GM21576 (cell line): ENCODE measurements around the gene SLX9.

ENCODE experiments used
- ATAC-seq: cut with Tn5 transposase; IDR thresholded peaks from one replicate; pipeline ENCODE4 v1.9.1; 2021; ENCODE audit warnings: mild to moderate bottlenecking, moderate library complexity; ENCODE audit not compliant: unreplicated experiment

The SLX9 gene

DNA sequence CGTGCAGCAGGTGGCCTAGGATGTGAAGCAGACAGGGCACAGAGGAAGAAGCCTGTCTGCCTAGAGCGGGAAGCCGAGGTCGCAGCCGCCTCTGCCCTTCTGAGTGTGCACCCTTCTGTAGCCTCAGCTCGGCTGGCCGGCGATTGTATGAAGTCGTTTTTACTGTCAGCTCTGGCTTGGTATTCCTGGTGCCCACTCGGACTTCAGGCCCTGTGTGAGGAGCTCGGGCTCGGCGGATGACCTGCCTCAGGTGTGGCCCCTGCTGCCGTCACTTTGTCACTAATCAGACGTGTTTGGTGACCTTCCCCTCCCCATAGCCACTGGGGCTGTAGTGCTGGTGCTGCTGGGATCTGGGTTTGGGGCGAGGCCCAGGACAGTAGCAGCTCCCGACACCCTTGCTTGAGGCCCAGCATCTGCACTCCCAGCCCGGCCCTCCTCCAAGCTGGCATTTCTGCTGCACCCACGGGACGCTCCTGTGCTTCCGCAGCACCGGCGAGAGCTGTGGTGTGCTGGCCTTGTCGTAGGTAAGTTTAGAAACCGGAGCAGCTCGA, 18.1 kb downstream of the SLX9 start:
- ATAC-seq: no peak

DNA sequence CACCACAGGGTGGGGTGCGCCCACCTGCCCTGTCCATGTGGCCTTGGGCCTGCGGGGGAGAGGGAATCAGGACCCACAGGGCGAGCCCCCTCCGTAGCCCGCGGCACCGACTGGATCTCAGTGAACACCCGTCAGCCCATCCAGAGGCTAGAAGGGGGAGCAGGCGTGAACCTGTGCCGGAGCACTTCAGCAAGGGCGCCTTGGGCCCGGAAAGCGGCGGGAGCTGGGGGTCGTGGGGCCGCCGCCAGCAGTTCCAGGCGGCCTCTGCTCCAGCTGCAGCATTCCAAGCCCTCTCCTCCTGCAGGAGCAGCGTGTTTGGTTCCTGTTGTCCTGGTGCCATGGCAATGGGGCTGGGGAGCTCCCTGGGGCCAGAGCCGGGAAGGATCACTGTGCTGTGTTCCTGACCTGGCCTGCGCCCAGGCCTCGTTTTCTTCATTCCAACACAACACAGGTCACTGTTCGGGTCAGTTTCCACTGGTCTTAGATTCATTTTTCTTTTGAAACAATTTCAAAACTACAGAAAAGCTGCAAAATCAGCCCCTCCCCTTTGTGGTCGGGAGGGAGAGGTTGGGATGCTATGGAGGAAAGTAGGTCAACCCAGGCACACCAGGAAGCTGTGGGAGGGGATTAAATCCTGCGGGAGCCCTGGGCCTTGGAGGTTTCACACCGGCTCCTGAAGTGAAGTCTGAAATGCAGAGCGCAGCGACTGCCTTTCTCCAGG, 18.8 kb downstream of the SLX9 start:
- ATAC-seq: no peak

DNA sequence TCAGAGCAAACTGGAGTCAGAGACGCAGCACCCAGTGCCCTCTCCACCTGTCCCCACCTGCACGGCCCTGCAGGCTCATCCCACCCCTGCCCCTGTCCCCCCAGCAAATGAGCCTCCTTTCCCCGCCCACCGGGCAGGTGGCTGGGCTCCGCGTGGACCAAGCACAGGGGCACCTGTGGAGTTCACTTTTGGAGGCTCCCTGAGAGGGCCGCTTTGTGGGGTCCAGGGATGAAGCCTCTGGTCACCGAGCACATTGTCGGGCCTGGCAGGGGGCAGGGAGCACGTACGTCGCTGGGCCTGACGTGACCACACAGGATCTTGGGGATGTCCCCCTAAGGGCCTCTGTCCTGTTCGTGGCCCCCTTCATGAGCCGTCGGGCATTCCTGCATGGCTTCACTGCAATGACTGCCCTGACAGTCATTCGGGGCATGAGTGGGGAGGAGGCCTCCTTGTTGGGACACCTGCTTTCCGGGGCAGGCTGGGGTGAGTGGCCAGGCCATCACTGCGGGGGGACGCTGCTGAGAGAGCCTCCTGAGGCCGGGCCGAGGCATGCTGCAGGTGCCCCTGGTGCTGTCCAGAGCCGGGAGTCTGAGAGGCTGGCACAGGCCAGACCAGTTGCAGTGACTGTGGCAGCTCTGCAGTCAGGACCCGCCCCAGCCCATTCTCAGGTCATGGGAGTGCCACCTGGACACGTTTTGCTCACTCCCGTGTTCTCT, 19.7 kb downstream of the SLX9 start:
- no peak for ATAC-seq

DNA sequence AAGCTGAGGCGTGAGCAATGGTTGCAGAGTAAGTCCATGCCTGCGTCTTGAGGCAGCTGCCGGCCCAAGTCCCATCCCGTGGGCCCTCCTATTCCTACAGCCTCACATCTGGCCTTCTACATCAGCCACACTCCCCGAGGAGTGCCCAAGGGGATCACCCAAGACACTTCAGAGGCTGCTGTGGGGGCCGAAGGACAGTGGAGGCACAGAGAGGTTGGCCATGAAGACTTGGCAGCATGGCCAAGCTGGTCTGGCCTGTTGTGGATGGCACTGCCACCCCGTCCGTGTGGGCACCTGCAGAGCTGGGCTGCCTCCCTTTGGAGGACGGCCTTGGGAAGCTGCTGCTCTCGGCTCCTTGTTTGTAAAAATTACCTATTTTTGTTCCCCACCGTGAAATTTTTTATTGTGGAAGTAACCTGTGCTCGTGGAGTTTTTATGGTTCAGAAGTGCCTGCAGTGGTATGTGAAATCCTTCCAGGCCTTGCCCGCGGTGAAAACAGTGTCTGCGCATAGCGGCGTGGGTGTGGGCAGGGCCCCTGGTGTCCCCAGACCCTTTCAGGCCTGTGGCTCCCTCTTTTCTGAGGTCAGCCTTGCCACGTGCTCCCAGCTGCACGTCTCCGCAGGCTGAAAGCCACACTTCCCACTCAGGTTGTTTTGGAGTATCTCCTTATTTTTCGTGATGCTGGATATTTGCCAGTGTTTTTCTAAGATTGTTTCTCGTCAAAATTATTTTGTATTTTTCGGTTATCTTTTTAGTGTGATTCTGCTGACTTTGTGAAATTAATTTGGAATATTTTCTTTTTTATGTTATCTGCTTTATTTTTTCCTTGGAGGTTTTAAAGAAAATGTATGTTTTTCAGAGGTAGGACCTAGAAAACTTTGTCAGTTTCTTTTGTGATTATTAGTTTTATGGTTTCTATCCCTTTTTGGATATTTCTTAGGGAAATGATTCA, 20.6 kb downstream of the SLX9 start:
- ATAC-seq: no peak

DNA sequence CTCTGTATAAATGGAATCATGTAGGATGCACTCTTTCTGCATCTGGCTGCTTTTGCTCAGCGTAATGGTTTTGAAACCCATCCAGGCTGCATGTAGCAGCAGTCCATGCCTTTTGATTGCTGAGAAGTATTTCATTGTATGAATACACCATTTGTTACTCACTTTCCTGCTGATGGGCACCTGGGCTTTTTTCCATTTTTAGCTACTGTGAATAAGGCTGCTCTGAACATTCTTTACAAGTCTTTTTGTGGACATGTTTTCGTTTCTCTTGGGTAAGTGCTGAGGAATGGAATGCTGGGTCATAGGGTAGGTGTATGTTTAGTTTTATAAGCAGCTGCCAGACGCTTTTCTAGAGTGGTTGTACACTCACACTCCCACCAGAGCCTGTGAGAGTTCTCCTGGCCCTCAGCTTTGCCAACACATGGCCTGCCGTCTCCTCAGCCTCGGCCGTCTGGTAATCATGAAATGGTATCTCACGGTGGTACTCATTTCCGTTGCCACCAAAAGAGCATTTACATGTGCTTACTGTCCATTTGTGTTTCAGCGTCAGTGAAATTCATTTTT, 22.7 kb downstream of the SLX9 start:
- ATAC-seq: no peak

DNA sequence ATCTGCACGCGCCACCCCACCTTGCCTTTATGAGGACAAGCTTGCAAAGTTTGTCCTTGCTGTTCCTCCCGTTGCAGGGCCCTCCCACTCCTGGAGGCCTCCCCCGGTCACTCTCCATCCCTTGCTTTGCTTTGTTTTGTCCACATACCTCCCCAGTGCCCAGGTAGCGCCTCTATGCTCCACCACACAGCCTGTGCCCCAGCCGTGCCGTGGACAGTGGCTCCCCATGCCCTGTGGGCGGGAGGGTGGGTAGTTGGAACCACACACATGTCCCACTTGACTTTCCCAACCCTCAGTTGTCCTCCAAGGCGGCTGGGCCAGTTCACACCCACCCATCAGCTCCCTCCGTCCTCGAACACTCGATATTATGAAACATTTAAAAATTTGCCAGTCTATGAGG, 24.6 kb downstream of the SLX9 start:
- ATAC-seq: no peak

DNA sequence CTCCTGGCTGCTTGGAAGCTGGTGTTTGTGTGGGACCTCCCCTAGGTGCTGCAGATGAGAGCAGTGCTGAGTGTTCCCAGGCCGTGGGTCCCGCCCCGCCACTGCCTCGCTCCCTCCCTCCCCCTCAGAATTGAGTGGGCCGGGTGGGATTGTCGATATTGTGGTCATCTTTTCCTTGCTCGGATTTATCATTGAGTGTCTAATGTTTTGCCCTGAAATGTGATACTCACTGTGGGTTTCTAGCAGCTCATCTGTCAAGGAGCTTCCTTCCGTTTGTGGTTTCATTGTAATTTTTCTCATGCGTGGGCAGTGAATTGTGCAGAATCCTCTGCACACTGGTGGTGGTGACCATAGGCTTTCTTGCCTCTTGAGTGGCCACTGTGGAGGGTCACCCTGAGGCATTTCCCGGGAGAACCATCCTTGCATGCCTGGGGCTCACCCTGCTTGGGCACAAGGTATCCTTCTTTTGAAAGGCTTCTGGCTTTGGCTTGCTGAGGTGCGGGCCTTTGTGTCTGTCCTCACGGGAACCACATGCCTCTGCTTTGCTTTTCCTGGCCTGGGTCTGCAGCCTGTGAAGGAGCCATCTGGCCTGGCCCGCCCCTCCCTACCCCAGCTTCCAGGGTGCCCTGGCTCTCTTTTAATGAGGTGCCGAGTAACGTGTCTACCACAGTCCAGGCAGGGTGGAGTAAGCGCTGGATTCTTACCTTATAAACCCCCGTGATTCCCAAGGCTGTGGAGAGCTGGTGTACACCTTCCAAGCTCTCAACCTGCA, 25.6 kb downstream of the SLX9 start:
- no peak for ATAC-seq

DNA sequence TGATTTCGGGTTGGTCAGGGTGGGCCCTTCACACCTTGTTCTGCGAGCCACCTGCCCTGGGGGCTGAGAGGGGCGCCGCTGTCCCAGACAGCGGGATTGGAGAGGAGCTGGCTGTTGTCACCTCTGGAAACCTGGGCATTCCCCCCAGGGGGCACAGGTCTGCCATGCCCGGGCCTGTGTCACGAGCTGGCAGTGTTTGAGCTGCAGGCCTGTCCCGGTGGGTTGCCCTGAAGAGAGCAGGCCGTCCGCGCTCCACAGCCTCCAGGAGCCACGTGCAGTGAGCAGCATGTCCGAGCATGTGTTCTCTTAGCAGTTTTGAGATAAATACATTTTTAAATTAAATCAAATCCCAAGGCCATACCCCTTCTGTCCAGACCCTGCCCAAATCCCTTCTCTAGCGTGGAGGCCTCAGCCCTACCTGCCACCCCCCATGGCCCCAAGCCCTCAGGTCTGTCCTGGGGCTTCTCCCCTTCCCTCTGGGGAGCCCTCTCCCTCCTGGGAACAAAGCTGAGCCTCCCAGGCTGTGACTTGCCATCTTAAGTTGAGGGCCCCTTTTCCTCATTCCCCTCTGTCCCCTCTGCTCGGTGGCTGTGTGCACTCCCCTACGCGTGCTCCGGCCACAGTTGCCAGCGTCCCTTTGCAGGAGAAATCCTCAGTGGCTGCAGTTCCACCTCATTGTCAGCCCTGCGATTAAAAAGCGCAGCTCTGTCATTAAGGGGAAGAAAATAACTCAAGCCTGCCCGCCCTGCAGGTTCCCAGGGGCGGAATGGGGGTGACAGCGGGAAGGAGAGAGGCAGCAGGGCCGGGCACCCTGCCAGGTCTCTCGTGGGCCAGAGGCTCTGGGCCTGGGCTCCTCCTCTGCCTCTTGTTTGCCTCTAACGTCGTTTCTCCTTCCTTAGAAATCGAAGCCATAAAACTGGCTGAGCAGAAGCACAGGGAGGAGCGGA, 26.6 kb downstream of the SLX9 start:
- ATAC-seq: no peak

DNA sequence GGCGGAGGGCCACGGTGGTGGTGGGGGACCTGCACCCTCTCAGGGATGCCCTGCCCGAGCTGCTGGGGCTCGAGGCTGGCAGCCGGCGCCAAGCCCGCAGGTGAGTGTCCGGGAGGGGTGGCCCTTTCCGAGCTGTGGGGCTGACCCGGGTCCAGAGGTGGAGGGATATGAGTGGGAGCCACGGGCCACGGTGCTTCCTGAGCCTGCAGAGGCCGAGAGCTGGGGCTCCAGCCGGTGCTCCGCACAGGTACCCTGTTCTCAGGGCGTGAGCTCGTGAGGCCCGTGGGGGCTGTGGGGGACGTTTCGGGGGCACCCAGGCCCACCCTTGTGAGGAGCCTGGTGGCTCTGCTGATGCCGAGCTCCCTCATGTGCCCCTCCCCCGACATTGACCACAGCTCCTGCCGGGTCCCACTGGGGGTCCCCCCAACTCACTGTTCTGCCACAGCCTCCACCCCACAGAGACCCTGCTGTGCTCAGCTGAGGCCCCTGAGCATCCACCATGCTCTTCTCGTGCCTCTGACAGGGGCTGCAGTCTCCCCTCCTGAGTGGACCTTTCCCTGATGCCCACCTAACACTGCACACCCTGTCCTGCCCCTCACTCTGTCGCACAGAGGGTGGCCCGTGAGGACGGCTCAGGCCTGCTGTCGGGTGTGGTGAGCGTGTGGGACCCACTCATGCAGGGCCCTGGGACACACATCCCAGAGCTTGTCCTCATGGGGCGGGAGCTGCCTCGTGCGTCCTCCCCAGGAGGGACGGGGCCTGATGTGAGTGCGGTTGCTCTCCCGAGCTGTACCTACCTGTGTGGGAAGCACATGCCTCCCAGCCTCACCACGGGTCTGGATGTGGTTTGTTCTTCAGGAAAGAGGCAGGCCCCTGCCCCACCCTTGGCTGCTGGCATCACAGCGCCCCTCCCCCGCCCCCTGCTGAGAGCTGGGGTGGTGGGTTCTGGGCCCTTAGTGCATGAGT, 27.5 kb downstream of the SLX9 start:
- ATAC-seq: no peak

DNA sequence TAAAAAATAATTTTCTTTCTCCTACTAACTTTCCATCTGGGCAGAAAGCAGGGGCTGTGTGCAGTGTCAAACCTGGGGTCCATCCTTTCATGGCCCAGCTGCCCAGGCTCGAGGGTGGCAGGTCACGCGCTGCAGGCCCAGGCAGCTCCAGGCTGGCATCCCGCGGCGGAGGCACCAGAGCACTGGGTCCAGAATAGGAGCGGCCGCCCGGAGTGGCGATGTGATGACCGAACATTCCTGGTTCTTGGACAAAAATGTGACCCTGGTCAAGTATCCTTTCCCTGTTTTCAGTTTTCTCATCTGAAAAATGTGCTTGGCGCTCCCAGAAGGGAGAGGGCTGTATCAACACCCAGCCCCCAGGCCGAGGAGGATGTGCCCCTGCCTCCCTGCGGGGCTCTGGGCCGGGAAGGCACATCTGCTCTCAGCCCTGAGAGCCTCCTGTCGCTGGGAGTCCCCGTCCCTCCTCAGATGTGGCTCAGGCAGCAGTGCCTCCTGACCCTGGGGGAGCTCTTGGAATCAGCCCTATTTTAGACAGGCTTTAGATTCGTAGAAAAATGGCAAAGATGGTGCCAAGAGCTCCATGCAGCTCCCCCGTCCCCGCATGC, 29.3 kb downstream of the SLX9 start:
- no peak for ATAC-seq

DNA sequence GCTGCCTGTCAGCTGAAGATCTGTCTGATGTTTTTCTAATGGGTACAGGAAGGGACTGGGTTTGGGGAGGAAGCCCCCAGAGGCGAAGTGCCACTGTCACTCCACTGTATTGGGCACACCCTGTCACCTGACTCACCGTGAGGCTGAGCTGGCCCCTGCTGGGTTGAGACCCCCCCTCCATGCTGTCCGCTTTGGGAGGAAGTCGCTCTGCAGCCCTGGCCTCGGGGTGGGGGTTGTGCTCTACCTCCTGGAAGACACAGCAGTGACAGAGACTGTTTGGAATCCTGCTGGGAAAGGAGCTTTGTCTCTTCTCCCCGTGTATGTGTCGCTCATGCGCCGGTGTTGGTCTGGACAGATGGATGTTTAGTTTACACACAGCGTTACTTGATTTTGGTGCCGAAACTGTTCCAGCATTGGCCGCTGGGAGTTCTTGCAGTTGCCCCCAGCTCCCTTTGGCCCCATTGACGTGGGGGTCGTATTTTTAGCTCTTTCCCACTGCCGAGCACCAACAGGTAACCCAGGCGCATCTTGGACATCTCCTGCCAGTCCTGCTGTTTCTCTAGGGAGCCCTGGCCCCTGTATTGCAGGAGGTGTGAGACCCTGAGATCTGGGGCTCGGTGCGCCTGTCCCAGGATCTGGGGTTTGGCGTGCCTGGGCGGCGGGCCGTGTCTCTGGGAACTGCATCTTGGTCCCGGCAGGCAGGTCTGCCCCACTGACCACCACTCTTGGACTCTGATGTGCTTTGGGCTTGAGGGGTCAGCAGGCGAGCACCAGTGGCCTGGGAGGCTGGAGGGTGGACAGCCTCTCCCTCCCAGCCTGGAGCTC, 30.3 kb downstream of the SLX9 start:
- no peak for ATAC-seq

DNA sequence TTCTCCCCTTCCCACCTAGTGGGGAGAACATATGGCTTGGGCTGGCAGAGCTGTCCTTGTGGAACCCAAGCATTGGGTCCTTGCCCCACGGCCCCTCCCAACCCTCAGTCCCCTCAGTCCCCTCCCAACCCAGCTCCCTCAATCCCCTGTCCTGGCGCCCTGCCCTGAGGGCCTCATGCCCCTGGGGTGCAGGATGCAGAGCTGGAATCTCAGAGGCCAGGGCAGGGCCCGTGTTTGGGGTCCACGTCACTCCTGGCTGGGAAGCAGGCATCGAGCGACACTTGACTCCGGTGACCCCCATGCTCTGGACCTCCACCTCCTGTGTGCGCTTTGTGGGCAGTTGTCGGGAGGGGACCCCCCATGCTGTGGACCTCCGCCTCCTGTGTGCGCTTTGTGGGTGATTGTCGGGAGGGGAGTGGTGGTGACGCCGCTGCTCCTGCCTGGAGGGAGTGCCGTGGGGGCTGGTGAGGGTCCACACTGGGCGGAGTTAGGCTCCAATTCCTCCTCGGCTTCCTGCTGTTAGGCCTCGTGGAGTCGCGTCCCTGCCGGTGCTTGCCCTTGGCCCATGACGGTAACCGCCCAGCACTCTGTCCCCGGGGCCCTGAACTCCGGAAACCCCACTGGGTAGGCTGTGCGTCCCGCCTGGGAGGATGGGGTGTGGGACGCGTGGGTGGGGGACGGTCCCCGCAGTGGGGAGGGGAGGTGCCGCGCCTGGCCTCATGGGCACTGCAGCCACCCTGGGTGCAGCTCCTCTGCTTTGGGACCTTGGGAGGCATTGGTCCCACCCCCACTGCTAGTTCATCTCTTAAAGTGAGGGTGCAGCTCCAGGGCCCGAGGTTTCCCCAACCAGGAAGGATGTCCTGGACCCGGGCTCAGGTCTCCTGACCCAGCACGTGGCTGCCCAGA, 31.2 kb downstream of the SLX9 start:
- no peak for ATAC-seq

DNA sequence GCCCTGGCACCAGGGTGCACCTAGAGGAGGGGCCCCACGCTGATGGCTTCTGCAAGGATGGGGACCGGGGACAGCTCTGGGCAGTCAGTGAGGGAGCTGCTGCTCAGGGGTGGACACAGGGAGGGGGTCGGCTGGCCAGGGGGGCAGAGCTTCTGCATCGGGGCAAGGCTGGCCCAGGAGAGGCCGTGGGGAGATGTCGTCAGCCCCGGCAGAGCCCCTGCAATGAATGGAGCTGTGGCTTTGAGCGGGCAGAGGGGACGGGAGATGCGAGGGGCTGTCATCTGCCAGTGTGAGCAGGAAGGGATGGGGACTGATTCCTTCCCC, 31.8 kb downstream of the SLX9 start:
- no peak for ATAC-seq

DNA sequence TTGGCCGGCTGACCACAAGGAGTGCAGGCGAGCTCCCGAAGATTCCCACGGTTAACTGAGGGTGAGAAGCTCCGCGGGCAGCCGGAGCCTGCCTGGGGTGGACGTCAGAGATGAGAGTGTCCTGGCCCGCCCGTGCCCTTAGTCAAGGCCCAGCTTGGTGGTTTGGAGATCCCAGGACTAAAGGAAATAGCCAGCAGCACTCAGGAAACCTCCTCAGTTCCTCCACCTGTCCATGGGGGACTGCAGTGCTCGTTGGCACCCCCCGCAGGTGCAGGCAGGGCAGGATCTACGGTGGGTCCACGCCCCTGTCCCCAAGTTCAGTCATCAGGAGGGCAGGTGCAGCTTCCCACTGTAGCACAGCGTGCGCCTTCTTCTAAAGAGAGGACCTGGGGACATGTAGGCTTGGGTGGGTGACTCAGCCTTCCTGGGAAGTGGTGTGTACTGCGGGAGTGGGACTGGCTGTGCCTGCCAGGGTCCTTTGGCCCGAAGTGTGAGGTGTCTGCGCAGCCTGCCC, 32.5 kb downstream of the SLX9 start:
- ATAC-seq: no peak

DNA sequence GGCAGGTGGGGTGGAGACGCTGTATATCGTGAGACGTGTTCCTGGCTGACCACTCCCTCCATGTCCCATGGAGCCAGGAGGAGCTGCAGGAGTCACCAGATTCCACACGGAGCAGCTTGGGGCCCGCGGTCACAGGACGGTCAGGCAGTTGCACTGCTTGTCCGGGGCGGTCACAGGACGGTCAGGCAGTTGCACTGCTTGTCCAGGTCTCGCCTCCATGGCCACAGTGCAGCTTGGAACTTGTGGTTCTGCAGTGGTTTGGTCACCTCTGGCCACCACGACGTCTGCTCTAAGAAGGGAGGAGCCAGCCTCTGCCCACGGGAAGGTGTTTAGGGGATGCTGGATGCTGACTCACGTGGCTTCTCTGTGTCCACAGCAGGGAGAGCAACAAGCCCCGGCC, 33.0 kb downstream of the SLX9 start:
- no peak for ATAC-seq

DNA sequence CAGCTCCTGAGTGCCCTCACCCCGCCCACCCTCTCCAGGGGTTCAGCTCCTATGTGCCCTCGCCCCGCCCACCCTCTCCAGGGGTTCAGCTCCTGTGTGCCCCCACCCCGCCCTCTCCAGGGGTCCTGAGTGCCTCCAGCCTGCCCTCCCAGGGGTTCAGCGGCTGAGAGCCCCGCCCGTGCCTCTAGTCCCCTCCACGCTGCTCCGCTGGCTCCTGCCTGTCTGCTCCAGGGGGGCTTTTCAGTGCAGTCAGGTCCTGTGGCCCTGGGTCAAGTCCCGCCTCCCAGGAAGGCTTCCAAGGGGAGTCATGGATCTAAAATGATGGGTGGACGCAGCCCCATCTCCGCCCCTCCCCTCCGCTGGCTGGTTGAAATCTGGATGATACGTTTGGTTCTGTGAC, 33.8 kb downstream of the SLX9 start:
- ATAC-seq: no peak
